GM06990 (cell line): ENCODE measurements around the gene STOML2.

Source experiments
- DNase-seq: peaks from one replicate; pipeline ENCODE4 v3.0.0-alpha.2; 2011; ENCODE audit not compliant: insufficient read length; ENCODE audit errors: extremely low read depth
- H3K27me3 ChIP-seq: replicated peaks from 2 replicates; pipeline ENCODE4 v1.6.0; 2011; ENCODE audit warnings: low read length; ENCODE audit not compliant: control insufficient read depth, insufficient read depth
- H3K36me3 ChIP-seq: 2 replicates; pipeline ENCODE4 v1.5.1; 2011; ENCODE audit warnings: low read length; ENCODE audit not compliant: control insufficient read depth, insufficient read depth
- H3K4me3 ChIP-seq: replicated peaks from 2 replicates; pipeline ENCODE4 v1.5.1; 2011; ENCODE audit warnings: low read depth, mild to moderate bottlenecking, control low read depth, low read length
- CTCF ChIP-seq: IDR thresholded peaks from 2 replicates; pipeline ENCODE4 v1.5.1; 2011; ENCODE audit warnings: low read length, control low read depth, mild to moderate bottlenecking, inconsistent platforms; ENCODE audit not compliant: insufficient read depth, poor library complexity, severe bottlenecking

STOML2 gene

DNA sequence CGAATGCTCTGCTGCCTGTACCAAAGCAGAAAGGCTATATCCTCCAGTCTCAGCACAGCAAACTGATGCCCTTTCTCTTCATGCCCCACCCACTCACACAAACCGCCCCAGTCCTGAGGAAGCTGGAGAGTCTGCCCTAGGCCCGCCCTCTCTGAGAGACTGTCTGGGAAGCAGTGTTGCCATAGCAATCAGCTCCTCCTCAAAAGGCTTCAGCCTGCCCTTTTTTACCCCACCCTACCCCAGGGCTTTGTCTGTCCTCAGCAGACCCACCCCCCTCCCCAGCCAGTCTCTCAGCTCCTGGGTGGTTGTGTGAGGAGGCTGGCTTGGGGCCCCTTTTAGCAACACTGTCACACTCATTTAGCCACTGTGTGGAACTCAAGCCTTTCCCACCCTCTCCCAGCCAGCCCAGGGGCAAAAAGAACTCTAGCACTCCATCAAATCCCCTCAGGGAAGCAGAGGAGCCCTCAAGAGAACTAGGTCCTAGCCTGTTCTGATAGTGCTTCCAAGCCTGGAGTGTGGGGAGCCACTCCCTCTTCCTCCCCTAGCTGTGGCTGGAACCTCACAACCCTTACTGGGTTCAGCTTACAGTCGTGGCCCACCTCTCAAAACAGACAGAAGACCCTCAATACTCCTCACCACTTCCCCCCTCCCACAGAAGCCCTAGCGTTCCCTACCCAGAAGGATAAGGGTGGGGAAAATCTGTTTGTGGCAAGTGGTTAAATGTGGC lies 11.3 kb upstream of the STOML2 start:
- peak; percentile 33 for DNase-seq
- H3K27me3 ChIP-seq: no peaks in the 10 kb centered on the region
- peak overlapping the region; percentile 84 for H3K4me3 ChIP-seq
- H3K36me3 ChIP-seq: no peaks in the 10 kb centered on the region
- no peak for TF ChIP-seq CTCF

DNA sequence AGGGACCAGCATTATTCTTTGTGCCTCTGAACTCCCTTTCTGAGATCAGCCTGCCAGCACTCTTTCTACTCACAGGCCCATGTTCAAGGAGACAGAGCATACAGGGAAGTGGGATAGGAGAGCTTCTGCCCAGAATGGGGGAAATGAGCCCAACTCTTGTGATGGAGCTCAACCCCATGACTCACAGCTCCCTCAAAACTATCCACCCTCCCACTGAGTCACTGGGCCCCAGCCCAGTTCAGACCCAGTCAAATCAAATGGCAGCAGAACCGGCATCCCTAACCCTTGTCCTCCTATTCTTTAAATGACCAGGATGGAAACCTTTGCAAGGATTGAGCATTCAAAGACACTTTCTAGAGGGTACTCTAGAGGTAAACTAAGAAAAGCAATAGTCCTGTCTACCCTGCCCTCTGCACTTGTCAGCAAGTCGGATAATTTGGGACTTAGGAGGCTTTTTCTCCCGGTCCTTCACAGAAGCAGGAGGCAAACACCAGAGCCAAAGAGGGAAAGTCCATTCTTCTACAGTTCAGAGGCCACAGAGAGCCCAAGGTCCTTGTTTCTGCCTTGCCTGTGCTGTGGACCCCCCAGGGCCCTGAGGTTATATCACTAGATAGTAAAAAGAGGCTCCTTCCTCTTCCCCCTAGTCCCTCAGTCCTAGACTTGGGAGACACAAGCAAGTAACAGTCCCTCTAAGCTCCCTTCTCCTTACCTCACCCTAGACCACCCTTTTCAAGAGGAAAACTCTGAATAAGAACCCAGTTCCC lies 9.5 kb upstream of the STOML2 start:
- DNase-seq: no peak
- no peaks in the 10 kb centered on the region for H3K36me3 ChIP-seq
- no peak overlapping the region for H3K4me3 ChIP-seq
- no peak for TF ChIP-seq CTCF
- H3K27me3 ChIP-seq: no peaks in the 10 kb centered on the region

- peak; percentile 94 for DNase-seq
- Histone ChIP-seq H3K4me3 (peak overlapping the region; percentile 77), H3K27me3 (no peaks in the 10 kb centered on the region), H3K36me3 (peaks cover 3% of the 10 kb centered on the region; the same call in 1 of the 2 replicates)
- TF ChIP-seq CTCF: no peak
These were observed 8.3 kb upstream of the STOML2 start for GRCh38 chr9:35111001-35111933.

DNA sequence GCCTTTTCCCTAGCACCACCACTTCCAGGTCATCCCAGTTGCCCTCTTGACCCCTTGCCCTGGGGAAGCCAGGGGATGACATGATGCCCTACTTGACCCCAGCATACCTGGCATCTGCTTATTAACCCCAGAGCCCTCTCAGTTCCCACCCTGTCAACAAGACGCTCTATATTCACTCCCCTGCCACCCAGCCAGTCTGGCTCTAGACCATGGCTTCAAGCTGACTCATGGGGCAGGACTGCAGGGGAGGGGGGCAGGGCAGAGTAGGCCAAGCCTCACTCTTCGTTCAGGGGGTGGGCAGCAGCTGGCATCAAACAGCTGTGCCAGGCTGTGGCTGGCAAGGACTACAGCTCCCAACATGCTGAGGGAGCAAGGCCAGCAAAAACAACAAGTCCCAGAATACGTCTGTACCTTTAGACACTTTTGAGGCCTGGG lies 7.4 kb upstream of the STOML2 start:
- no peak for DNase-seq
- Histone ChIP-seq H3K36me3 (peaks cover 9% of the 10 kb centered on the region), H3K4me3 (no peak overlapping the region), H3K27me3 (no peaks in the 10 kb centered on the region)
- TF ChIP-seq CTCF: no peak

GRCh38 chr9:35108946-35109575 lies 6.1 kb upstream of the STOML2 start:
- Histone ChIP-seq H3K27me3 (no peaks in the 10 kb centered on the region), H3K36me3 (peaks cover 9% of the 10 kb centered on the region), H3K4me3 (no peak overlapping the region)
- no peak for TF ChIP-seq CTCF
- DNase-seq: no peak
